ENCODE measurements around the gene MTMR12.
"Not testable (repeated sequence)": the region's sequence is repeated elsewhere in the genome, so short reads cannot be mapped to it uniquely, and the experiment has no call there.

Gene MTMR12

DNA sequence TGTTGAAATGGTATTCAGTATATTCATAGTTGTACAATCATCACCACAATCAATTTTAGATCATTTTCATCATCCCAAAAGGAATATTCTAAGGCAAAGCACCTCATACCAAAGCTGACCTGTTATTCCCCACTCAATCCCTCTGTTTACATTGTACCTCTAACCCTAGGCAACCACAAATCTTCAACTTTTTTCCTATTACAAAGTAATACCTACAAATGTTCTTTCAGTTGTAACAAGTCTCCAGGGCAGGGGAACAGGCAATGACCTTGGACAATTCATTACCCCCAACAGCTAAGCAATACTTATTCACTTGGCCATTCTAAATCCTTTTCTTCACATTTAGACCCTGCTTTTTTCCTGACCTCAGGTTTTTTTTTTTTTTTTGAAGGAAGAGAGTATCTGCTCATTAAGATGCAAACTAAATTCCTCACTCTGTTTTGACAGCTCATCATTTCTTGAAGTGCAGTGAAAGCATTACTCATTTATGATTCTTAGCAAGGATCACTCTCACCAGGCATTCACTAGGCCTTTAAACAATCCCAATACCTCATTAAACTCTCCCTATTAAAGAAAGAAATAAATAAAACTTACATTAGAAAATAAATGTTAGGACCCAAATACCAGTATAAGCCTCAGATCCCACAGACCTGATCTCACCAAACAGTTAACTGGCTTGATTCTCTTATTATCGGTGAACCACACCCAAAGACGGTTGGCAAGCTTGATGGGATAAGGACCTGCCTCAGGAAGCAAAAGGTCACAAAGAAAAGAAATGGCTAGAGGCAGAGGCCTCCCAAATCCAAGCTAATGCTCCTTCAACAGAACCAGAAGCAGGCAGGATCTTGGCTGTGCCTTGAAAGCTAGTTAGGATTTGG, 15.3 kb downstream of the MTMR12 start:
- H3K4me1 Mint-ChIP-seq (ENCODE audit: low read depth), result peaks cover 43% of the 10 kb centered on the region
- H3K36me3 Mint-ChIP-seq (ENCODE audit: low read depth), result peaks cover 59% of the 10 kb centered on the region

DNA sequence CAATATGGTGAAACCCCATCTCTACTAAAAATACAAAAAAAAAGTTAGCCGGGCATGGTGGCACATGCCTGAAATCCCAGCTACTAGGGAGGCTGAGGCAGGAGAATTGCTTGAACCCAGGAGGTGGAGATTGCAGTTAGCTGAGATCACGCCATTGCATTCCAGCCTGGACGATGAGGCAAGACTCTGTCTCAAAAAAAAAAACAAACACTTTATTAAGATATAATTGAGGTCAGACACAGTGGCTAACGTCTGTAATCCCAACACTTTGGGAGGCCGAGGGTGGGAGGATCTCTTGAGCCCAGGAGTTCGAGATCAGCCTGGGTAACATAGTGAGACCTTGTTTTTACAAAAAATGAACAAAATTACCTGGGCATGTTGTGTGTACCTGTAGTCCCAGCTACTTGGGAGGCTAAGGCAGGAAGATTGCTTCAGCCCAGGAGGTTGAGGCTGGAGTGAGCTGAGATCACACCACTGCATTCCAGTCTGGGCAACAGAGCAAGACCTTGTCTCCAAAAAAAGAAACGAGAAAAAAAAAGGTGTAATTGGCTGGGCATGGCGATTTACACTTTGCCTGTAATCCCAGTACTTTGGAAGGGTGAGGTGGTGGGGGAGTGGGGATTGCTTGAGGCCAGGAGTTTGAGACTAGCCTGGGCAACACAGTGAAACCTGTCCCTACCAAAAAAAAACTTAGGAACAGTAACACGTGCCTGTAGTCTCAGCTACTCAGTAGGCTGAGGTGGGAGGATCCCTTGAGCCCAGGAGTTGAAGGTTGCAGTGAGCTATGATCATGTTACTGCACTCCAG, 16.6 kb downstream of the MTMR12 start:
- H3K27ac Mint-ChIP-seq, H3K9me3 Mint-ChIP-seq, H3K27me3 Mint-ChIP-seq, H3K4me3 Mint-ChIP-seq, DNase-seq: not testable (repeated sequence)
- H3K4me1 Mint-ChIP-seq (ENCODE audit: low read depth), result peaks cover 40% of the 10 kb centered on the region
- H3K36me3 Mint-ChIP-seq (ENCODE audit: low read depth), result peaks cover 62% of the 10 kb centered on the region

More for the DNA sequence above, 15.3 kb downstream of the MTMR12 start:
- no peaks in the 10 kb centered on the region for H3K9me3 Mint-ChIP-seq
- H3K27ac Mint-ChIP-seq, result peak overlapping the region; percentile 78
- no peak for DNase-seq
- no peak overlapping the region for H3K4me3 Mint-ChIP-seq
- H3K27me3 Mint-ChIP-seq, result no peaks in the 10 kb centered on the region

DNA sequence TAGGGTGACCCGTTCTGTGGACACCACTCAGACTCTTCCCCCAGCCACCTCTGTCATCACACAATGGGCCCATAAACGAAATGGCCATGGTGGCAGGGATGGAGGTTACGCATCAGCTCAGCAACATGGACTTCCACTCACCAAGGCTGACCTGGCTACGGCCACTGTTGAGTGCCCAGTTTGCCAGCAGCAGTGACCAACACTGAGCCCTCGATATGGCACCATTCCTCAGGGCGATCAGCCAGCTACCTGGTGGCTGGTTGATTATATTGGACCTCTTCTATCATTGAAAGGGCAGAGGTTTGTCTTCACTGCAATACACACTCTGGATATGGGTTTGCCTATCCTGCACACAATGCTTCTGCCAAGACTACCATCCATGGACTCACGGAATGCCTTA, 21.1 kb downstream of the MTMR12 start:
- no peak overlapping the region for H3K27ac Mint-ChIP-seq
- peaks cover 46% of the 10 kb centered on the region for H3K36me3 Mint-ChIP-seq (ENCODE audit: low read depth)
- peaks cover 37% of the 10 kb centered on the region for H3K4me1 Mint-ChIP-seq (ENCODE audit: low read depth)

DNA sequence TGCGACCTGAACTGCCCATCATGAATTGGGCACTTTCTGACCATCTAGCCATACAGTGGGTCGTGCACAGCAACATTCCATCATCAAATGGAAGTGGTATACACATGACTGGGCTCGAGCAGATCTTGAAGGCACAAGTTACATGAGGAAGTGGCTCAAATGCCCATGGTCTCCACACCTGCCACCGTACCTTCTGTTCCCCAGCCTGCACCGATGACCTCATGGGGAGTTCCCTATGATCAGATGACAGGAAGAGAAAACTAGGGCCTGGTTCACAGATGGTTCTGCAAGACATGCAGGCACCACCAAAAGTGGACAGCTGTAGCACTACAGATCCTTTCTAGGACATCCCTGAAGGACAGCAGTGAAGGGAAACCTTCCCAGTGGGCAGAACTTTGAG, 21.8 kb downstream of the MTMR12 start:
- Mint-ChIP-seq H3K9me3 (no peaks in the 10 kb centered on the region), H3K4me1 (ENCODE audit: low read depth) (peaks cover 35% of the 10 kb centered on the region), H3K27ac (no peak overlapping the region), H3K27me3 (no peaks in the 10 kb centered on the region), H3K4me3 (no peak overlapping the region), H3K36me3 (ENCODE audit: low read depth) (peaks cover 41% of the 10 kb centered on the region)
- DNase-seq, result no peak

More for the DNA sequence above, 21.1 kb downstream of the MTMR12 start:
- DNase-seq, result no peak
- Mint-ChIP-seq H3K27me3 (no peaks in the 10 kb centered on the region), H3K4me3 (no peak overlapping the region), H3K9me3 (no peaks in the 10 kb centered on the region)

DNA sequence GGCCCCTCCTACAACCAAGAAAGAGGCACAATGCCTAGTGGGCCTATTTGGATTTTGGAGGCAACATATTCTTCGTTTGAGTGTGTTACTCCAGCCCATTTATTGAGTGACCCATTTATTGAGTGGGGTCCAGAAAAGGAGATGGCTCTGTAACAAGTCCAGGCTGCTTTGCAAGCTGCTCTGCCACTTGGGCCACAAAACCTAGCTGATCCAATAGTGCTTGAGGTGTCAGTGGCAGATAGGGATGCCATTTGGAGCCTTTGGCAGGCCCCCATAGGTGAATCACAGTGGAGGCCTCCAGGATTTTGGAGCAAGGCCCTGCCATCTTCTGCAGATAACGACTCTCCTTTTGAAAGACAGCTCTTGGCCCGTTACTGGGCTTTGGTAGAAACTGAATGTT, 22.2 kb downstream of the MTMR12 start:
- not testable (repeated sequence) for H3K4me3 Mint-ChIP-seq, DNase-seq, H3K27me3 Mint-ChIP-seq, H3K27ac Mint-ChIP-seq, H3K9me3 Mint-ChIP-seq
- Mint-ChIP-seq H3K36me3 (ENCODE audit: low read depth) (peaks cover 39% of the 10 kb centered on the region), H3K4me1 (ENCODE audit: low read depth) (peaks cover 39% of the 10 kb centered on the region)

DNA sequence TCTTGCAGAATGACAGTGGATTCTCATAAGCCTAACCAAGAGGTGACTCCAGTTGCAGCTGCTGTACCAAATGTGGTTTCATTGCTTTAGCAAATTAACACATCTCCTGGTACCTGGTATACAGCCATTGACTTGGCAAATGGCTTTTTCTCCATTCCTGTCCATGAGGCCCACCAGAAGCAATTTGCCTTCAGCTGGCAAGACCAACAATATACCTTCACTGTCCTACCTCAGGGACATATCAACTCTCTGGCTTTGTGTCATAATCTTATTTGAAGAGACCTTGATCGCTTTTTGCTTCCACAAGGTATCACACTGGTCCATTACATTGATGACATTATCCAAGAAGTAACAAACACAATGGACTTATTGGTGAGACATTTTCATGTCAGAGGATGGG, 22.8 kb downstream of the MTMR12 start:
- H3K9me3 Mint-ChIP-seq, H3K4me3 Mint-ChIP-seq, H3K27me3 Mint-ChIP-seq, DNase-seq, H3K27ac Mint-ChIP-seq: not testable (repeated sequence)
- Mint-ChIP-seq H3K4me1 (ENCODE audit: low read depth) (peaks cover 40% of the 10 kb centered on the region), H3K36me3 (ENCODE audit: low read depth) (peaks cover 36% of the 10 kb centered on the region)

DNA sequence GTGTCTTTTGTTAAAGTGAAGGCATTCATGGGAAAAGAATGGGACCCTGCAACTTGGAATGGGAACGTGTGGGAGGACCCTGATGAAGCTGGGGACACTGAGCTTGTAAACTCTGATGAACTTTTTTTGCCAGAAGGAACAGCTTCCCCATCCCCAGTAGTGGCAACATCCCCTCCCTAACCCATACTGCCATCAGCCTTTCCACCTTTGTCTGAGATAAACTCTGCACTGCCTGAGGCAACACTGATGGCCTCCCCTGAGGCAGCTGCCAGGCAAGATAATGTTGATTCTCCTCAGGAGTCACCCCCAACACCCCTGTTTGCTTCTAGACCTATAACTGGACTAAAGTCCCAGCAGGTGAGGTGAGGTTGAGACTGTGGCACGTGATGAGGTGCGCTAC, 24.6 kb downstream of the MTMR12 start:
- H3K27ac Mint-ChIP-seq, H3K27me3 Mint-ChIP-seq, H3K4me3 Mint-ChIP-seq, H3K9me3 Mint-ChIP-seq, DNase-seq: not testable (repeated sequence)
- H3K36me3 Mint-ChIP-seq (ENCODE audit: low read depth), result peaks cover 25% of the 10 kb centered on the region
- peaks cover 54% of the 10 kb centered on the region for H3K4me1 Mint-ChIP-seq (ENCODE audit: low read depth)

DNA sequence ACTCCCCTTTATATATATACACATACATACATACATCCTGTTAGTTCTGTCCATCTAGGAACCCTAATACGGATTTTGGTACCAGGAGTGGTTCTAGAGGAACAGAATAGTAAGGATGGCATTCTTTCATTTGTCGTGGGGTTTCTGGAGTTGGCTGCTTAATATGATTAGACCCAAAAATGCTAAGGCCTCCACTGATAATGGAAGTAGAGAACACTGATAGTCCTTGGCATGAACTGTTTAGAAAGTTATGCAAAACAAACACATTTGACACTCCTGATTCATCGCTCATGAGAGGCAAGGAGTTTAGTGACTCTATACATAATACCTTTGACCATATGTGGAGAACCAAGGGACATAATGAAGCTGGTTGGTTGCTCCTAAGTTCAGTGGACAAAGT, 25.2 kb downstream of the MTMR12 start:
- H3K4me1 Mint-ChIP-seq (ENCODE audit: low read depth), result peaks cover 57% of the 10 kb centered on the region
- not testable (repeated sequence) for H3K4me3 Mint-ChIP-seq, H3K27me3 Mint-ChIP-seq, DNase-seq, H3K27ac Mint-ChIP-seq, H3K9me3 Mint-ChIP-seq
- H3K36me3 Mint-ChIP-seq (ENCODE audit: low read depth), result peaks cover 23% of the 10 kb centered on the region

DNA sequence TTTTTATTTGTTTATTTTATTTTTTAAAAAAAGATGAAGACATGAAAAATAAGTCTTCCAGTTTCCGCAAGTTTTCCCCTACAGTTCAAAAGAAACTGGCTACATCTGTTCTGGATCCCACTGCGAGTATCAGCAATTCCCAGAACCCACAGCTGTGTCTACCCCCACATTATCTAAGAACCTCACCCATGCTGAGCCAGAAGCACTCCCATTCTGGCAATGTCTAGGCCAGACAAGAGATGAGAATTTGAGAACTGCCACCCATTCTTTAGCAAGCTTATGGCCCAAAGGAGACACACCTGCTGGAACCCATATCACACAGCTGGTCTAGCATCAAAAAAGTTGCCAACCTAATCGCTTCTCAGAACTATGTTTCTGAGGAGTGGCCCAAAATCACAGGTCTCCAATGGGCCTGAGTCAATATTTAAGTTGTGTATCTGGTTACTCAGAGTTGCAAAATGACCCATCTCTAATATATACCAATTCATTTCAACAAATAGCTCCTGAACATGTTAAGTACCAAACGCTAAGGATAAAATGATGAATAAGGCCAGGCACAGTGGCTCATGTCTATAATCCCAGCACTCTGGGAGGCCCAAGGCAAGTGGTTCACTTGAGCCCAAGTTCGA, 27.1 kb downstream of the MTMR12 start:
- no peaks in the 10 kb centered on the region for H3K9me3 Mint-ChIP-seq
- no peak for DNase-seq
- no peak overlapping the region for H3K27ac Mint-ChIP-seq
- no peak overlapping the region for H3K4me3 Mint-ChIP-seq
- no peaks in the 10 kb centered on the region for H3K27me3 Mint-ChIP-seq
- peaks cover 31% of the 10 kb centered on the region for H3K36me3 Mint-ChIP-seq (ENCODE audit: low read depth)
- H3K4me1 Mint-ChIP-seq (ENCODE audit: low read depth), result peaks cover 66% of the 10 kb centered on the region

DNA sequence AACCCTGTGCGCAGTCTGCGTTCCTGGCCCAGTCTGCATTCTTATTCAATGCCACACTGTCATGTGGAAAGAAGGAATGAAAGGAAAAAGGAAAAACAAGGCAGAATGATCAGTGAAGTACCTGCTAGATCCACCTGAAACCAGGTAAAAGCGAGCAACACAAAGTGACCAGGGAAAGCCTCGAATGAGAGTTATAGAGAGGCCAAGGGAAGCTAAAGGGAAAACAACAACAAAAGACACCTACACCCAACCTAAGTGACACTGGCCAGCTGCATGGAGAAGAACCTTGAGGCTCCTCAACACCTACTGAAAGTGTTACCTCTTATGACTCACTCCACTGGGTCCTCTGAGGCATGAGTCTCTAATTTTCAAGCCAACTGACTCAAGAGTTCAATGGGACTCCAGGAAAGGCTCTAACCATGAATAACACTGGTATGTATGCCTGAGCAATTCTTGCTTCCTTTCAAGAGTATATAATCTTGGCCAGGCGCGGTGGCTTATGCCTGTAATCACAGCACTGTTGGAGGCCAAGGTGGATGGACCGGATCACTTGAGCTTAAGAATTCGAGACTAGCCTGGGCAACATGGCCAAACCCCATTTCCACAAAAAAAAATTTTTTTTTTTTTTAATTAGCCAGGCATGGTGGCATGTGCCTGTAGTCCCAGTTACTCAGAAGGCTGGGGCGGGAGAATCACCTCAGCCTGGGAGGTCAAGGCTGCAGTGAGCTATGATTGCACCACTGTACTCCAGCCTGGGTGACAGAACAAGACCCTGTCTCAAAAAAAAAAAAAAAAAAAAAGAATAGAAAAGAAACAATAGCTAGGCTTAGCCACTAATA, 29.0 kb downstream of the MTMR12 start:
- Mint-ChIP-seq H3K36me3 (ENCODE audit: low read depth) (peaks cover 42% of the 10 kb centered on the region), H3K4me1 (ENCODE audit: low read depth) (peaks cover 69% of the 10 kb centered on the region), H3K27ac (peak overlapping the region; percentile 72), H3K9me3 (no peaks in the 10 kb centered on the region), H3K4me3 (no peak overlapping the region), H3K27me3 (no peaks in the 10 kb centered on the region)
- no peak for DNase-seq

DNA sequence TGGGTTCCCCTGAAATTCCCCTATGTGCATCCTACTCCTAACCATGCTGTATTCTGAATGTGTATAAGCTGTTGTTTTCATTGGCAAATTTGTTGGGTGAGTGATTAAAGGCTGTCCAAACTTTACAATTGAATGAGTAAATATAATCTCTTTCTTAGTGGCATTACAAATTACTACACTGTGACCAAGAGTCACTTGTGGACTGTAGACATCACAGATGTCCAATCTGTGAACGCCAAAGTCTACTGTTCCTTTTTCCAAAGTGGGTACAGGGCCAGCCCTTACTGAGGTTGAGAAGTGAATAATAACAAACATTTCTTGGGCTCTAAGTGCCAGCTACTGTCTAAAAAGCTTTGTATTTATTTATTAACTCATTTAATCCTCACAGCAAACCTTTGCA, 29.7 kb downstream of the MTMR12 start:
- no peaks in the 10 kb centered on the region for H3K9me3 Mint-ChIP-seq
- no peaks in the 10 kb centered on the region for H3K27me3 Mint-ChIP-seq
- H3K27ac Mint-ChIP-seq, result peak overlapping the region; percentile 72
- no peak for DNase-seq
- peaks cover 69% of the 10 kb centered on the region for H3K4me1 Mint-ChIP-seq (ENCODE audit: low read depth)
- peaks cover 43% of the 10 kb centered on the region for H3K36me3 Mint-ChIP-seq (ENCODE audit: low read depth)
- H3K4me3 Mint-ChIP-seq, result no peak overlapping the region

DNA sequence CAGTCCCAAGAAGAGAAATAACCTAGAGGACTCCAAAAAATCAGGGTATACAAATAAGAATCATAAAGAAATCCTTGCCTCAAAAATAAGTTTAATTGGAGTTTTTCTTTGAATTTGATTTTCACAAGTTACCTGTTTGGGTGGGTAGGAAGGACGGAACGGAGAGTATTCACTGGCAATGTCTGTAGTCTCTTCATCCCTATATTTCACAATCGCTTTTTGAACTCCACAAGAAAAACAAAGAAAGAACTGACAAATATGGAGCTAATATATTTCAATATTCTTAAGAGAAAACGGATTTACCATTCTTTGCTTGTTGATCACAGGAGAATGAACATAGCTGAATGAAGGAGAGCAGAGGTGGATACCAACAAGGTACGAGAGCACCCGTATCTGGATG, 30.1 kb downstream of the MTMR12 start:
- no peak overlapping the region for H3K27ac Mint-ChIP-seq
- no peak overlapping the region for H3K4me3 Mint-ChIP-seq
- H3K4me1 Mint-ChIP-seq (ENCODE audit: low read depth), result peaks cover 72% of the 10 kb centered on the region
- no peaks in the 10 kb centered on the region for H3K9me3 Mint-ChIP-seq
- peaks cover 45% of the 10 kb centered on the region for H3K36me3 Mint-ChIP-seq (ENCODE audit: low read depth)
- H3K27me3 Mint-ChIP-seq, result no peaks in the 10 kb centered on the region
- no peak for DNase-seq

DNA sequence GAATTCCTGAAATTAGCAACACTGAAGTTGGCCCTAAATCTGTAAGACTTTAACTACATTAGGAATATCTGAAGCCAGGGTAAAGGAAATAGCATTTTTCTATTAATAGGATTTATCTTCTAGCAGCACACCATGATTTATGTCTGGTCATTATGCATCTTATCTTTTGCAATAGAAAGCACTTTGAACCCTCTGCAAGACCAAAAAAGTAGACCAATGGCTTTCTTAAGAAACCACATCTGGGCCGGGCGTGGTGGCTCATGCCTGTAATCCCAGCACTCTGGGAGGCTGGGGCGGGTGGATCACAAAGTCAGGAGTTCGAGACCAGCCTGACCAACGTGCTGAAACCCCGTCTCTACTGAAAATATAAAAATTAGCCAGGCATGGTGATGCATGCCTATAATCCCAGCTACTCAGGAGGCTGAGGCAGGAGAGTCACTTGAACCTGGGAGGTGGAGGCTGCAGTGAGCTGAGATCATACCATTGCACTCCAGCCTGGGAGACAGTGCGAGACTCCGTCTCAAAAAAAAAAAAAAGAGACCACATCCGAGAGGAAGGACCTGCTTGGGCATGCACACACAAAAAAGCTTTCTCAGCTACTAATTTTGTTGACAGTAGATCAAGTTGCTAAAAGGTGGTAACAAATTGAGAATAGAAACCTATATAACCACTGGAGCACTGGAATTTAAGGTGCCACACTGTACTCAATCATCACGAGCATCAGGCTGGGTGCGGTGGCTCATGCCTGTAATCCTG, 31.2 kb downstream of the MTMR12 start:
- H3K4me3 Mint-ChIP-seq, H3K9me3 Mint-ChIP-seq, H3K27me3 Mint-ChIP-seq, DNase-seq: not testable (repeated sequence)
- H3K36me3 Mint-ChIP-seq (ENCODE audit: low read depth), result peaks cover 43% of the 10 kb centered on the region
- peaks cover 75% of the 10 kb centered on the region for H3K4me1 Mint-ChIP-seq (ENCODE audit: low read depth)
- peak overlapping the region; percentile 92 for H3K27ac Mint-ChIP-seq
